Sigmoid colon (tissue), 4 donors: ENCODE results near the gene NT5E.

Experiments
- EP300 ChIP-seq, 4 donors: sonication (generic); formaldehyde crosslinking; IDR thresholded peaks; one replicate each; pipeline ENCODE4 v1.6.1; 2017; ENCODE audit warnings: antibody characterized with exemption in 4 of 4
- POLR2A ChIP-seq, 2 donors: fragments of 450-650 bp; IDR thresholded peaks; one replicate each; pipeline ENCODE4 v1.6.1; 2016; ENCODE audit warnings: antibody characterized with exemption in 2 of 2, mild to moderate bottlenecking in 2 of 2, moderate library complexity in 2 of 2
- TF ChIP-seq, protein P1 (sequence below), 4 experiments: fragments of 450-650 bp in 3 of 4; fragments of 200-600 bp in 1 of 4; IDR thresholded peaks; one replicate each; pipeline ENCODE4 v1.5.1; 2016 to 2019; ENCODE audit warnings: antibody characterized with exemption in 4 of 4, mild to moderate bottlenecking in 3 of 4, moderate library complexity in 2 of 4

DNA sequence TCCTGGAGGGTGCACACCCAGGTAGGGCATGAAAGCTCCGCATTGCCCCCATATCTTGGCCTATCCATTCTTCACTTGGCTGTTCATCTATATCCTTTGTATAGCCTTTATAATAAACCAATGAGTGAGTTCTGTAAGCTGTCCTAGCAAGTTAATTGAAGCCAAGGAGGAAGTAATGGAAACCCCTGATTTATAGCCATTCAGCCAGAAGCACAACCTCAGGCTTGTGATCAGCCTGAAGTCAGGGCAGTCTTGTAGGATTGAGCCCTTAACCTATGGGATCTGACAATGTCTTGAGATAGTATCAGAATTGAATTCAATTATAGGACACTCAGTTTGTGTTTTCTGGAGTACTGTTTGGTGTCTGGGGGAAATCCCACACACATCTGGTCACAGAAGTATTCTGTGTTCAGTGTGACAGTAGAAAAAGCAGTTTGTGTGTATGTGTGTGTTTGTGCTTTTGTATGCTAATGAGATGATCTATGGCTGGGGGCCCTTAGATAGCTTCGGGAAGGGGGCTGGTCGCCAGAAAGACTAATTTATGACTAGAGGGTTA is 5.7 kb downstream of the NT5E start:
- TF ChIP-seq, protein P1, sequence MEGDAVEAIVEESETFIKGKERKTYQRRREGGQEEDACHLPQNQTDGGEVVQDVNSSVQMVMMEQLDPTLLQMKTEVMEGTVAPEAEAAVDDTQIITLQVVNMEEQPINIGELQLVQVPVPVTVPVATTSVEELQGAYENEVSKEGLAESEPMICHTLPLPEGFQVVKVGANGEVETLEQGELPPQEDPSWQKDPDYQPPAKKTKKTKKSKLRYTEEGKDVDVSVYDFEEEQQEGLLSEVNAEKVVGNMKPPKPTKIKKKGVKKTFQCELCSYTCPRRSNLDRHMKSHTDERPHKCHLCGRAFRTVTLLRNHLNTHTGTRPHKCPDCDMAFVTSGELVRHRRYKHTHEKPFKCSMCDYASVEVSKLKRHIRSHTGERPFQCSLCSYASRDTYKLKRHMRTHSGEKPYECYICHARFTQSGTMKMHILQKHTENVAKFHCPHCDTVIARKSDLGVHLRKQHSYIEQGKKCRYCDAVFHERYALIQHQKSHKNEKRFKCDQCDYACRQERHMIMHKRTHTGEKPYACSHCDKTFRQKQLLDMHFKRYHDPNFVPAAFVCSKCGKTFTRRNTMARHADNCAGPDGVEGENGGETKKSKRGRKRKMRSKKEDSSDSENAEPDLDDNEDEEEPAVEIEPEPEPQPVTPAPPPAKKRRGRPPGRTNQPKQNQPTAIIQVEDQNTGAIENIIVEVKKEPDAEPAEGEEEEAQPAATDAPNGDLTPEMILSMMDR (IDR thresholded peaks at IDR 0.05) = no peak
- no peak for TF ChIP-seq POLR2A (IDR thresholded peaks at IDR 0.05)
- TF ChIP-seq EP300 (IDR thresholded peaks at IDR 0.05) = no peak
